ENCODE data around the gene RSU1.

RSU1 gene

DNA sequence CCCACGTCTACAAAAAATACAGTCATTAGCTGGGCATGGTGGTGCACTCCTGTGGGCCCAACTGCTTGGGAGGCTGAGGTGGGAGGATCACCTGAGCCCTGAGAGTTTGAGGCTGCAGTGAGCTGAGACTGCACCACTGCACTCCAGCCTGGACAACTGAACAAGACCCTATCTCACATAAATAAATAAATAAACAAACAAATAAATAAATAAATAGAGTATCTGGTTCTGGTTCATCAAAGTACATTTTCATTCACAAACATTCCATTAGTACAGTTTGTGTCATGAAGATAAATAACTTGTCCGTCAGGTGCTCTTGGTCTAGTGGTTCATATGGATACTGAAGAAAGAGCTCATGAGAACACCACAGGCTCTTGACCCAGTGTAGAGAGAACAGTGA lies 96.4 kb downstream of the RSU1 start:
- no peak for DNase-seq (ENCODE audit: low read depth, low spot score)
- Histone ChIP-seq H3K27ac (ENCODE audit: low read length) (no peak overlapping the region), H3K4me1 (ENCODE audit: control insufficient read depth, insufficient read depth, low read length) (no peaks in the 10 kb centered on the region), H3K36me3 (ENCODE audit: control insufficient read depth, insufficient read depth, low read length) (no peaks in the 10 kb centered on the region), H3K4me3 (ENCODE audit: low read length) (no peak overlapping the region), H3K9me3 (ENCODE audit: control insufficient read depth, insufficient read depth, low read length) (no peaks in the 10 kb centered on the region), H3K27me3 (ENCODE audit: control insufficient read depth, insufficient read depth, low read length) (no peaks in the 10 kb centered on the region)
- no CpG with 5 or more reads among the region's 2 CpGs for WGBS (ENCODE audit: insufficient coverage, insufficient read length)

DNA sequence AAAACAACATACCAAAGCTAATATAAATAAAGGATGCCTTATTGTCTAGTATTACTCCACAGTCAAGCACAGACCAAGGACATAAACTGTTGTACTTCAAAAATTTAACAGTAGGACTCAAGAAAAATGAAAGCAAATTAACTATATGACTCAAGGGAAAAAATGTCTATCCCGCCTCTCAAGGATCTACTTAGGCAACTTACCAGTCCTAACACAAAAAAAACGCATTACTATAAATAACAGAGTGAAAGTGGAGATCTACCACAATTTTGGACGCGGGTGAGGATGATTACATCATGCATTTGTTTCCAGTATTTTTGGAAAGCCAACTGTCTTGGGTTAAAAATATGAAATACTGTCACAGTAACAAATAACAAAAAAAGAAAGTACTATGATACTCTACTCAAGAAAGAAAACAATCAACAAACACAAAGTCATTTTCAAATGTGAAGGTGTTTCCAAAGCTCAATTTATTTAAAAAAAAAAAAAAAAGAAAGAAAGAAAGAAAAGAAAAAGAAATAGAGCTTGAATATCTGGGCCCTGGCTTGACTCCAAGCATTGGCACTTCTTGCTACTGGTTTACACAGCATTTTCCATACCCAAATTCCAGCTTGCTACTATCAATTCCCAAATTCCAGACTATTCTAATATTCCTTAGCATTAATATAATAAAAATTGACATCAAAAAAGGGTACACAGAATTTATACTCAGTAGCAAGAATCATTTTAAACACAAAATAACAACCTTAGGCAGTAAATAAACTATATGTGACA lies 99.4 kb downstream of the RSU1 start:
- no CpG with 5 or more reads among the region's 4 CpGs for WGBS (ENCODE audit: insufficient coverage, insufficient read length)
- H3K36me3 ChIP-seq (ENCODE audit: control insufficient read depth, insufficient read depth, low read length) = no peaks in the 10 kb centered on the region
- no peaks in the 10 kb centered on the region for H3K4me1 ChIP-seq (ENCODE audit: control insufficient read depth, insufficient read depth, low read length)
- no peaks in the 10 kb centered on the region; the same call in 1 of the 2 replicates for H3K9me3 ChIP-seq (ENCODE audit: control insufficient read depth, insufficient read depth, low read length)
- no peak for DNase-seq (ENCODE audit: low read depth, low spot score)
- H3K27me3 ChIP-seq (ENCODE audit: control insufficient read depth, insufficient read depth, low read length) = no peaks in the 10 kb centered on the region
- H3K27ac ChIP-seq (ENCODE audit: low read length) = no peak overlapping the region
- no peak overlapping the region for H3K4me3 ChIP-seq (ENCODE audit: low read length)

DNA sequence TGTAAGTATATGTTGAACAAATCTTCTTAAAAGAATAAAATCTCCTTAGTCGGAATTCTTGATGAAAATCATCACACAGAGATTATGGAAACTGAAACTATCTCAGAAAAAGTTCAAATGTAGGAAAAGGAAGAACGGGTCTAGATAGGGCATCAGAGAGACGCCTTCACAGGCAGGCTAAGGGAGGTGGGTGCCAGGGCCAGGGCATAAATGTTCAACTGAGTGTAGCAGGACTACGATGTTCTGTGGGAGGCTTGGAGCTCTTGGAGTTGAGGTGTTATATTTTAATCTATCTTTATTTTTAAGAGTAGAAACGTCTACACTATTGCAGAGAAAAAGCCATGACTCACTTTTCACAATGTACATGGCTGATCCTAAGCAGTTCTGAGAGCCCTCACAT lies 101.2 kb downstream of the RSU1 start:
- H3K27ac ChIP-seq (ENCODE audit: low read length) = no peak overlapping the region
- no peak overlapping the region for H3K4me3 ChIP-seq (ENCODE audit: low read length)
- H3K27me3 ChIP-seq (ENCODE audit: control insufficient read depth, insufficient read depth, low read length) = no peaks in the 10 kb centered on the region
- H3K36me3 ChIP-seq (ENCODE audit: control insufficient read depth, insufficient read depth, low read length) = no peaks in the 10 kb centered on the region
- H3K9me3 ChIP-seq (ENCODE audit: control insufficient read depth, insufficient read depth, low read length) = no peaks in the 10 kb centered on the region; the same call in 1 of the 2 replicates
- WGBS (ENCODE audit: insufficient coverage, insufficient read length) = no CpG with 5 or more reads among the region's 5 CpGs
- DNase-seq (ENCODE audit: low read depth, low spot score) = no peak
- no peaks in the 10 kb centered on the region for H3K4me1 ChIP-seq (ENCODE audit: control insufficient read depth, insufficient read depth, low read length)

DNA sequence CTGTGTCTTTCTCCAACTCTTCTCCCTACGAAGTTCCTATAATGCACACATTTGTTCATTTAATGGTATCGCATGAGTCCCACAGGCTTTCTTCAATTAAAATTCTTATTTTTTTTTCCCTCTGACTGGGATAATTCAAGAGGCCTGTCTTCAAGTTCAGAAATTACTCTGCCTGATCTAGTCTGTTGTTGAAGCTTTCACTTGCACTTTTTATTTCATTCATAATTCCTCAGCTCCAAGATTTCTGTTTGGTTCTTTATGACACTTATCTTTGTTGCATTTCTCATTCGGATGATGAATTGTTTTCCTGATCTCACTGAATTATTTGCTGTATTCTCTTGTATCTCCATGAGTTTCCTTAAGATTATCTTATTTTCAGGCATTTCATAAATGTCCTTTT lies 103.9 kb downstream of the RSU1 start:
- no peak for DNase-seq (ENCODE audit: low read depth, low spot score)
- H3K9me3 ChIP-seq (ENCODE audit: control insufficient read depth, insufficient read depth, low read length) = no peaks in the 10 kb centered on the region; the same call in 1 of the 2 replicates

DNA sequence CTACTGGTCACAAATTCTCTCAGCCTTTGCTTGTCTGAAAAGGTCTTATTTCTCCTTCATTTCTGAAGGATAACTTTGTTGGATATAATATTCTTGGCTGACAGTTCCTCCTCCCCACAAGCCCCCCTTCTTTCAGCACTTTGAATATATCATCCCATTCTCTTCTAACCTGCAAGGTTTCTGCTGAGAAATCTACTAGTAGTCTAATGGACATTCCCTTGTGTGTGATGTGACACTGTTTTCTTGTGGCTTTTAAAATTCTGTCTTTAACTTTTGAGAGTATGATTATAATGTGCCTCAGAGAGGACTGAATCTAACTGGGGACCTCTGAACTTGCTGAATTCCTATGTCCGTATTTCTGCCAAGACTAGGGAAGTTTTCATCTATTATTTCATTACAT lies 104.3 kb downstream of the RSU1 start:
- no peaks in the 10 kb centered on the region; the same call in 1 of the 2 replicates for H3K9me3 ChIP-seq (ENCODE audit: control insufficient read depth, insufficient read depth, low read length)
- no peaks in the 10 kb centered on the region for H3K4me1 ChIP-seq (ENCODE audit: control insufficient read depth, insufficient read depth, low read length)
- DNase-seq (ENCODE audit: low read depth, low spot score) = no peak
- H3K27me3 ChIP-seq (ENCODE audit: control insufficient read depth, insufficient read depth, low read length) = no peaks in the 10 kb centered on the region
- no CpG with 5 or more reads among the region's 1 CpG for WGBS (ENCODE audit: insufficient coverage, insufficient read length)
- H3K27ac ChIP-seq (ENCODE audit: low read length) = no peak overlapping the region
- H3K36me3 ChIP-seq (ENCODE audit: control insufficient read depth, insufficient read depth, low read length) = no peaks in the 10 kb centered on the region
- no peak overlapping the region for H3K4me3 ChIP-seq (ENCODE audit: low read length)

More for the DNA sequence above, 103.9 kb downstream of the RSU1 start:
- Histone ChIP-seq H3K4me1 (ENCODE audit: control insufficient read depth, insufficient read depth, low read length) (no peaks in the 10 kb centered on the region), H3K36me3 (ENCODE audit: control insufficient read depth, insufficient read depth, low read length) (no peaks in the 10 kb centered on the region), H3K4me3 (ENCODE audit: low read length) (no peak overlapping the region), H3K27ac (ENCODE audit: low read length) (no peak overlapping the region), H3K27me3 (ENCODE audit: control insufficient read depth, insufficient read depth, low read length) (no peaks in the 10 kb centered on the region)
- no CpG with 5 or more reads among the region's 3 CpGs for WGBS (ENCODE audit: insufficient coverage, insufficient read length)

DNA sequence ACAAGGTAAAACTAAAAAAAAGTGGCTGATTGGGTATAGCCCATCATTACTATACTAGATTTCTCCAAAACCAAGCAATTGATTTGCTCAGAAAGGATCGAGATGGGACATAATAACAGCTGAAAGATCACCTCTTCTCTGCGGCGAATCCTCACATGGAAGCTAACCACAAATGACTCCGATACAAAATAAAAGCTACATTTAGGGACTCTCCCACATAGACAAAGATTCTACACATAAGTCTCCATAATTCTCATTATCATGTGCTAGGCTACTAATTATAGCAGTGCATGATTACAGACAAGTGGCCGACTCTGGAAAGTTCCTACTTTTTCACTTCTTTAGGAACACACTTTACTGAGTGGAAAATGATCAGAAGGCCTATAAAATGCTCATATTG lies 116.9 kb downstream of the RSU1 start:
- no CpG with 5 or more reads among the region's 5 CpGs for WGBS (ENCODE audit: insufficient coverage, insufficient read length)
- DNase-seq (ENCODE audit: low read depth, low spot score) = no peak

DNA sequence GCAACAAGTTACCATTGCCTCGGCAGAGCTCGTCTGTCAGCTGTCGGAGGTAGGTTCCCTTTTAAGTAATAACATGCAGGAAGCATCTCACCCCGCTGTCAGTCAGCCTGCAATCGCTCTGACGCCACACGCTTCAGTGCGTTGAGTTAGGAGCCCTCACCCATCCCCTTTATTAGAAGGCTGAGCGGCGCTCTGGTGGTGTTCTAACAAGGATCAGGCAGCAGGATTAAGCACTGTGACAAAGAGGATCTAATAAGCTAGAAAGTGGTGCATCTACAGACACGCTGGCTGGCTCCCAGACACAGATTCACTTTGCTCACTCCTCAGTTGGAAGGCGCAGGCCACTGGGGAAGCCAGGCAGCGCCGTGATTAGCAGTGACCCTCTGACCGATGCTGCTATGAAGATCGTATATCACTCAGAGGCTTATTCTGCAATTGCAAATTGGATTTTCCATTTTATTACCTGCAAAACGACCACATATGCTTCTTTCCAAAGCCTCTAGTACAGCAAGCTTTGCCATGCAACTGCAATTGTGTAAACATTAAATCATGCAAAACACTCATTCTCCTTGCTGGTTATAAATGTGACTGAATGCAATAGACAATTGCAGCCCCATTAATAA lies 117.7 kb downstream of the RSU1 start:
- DNase-seq (ENCODE audit: low read depth, low spot score) = no peak
- no CpG with 5 or more reads among the region's 17 CpGs for WGBS (ENCODE audit: insufficient coverage, insufficient read length)
- no peaks in the 10 kb centered on the region for H3K9me3 ChIP-seq (ENCODE audit: control insufficient read depth, insufficient read depth, low read length)

More for the DNA sequence above, 116.9 kb downstream of the RSU1 start:
- H3K27me3 ChIP-seq (ENCODE audit: control insufficient read depth, insufficient read depth, low read length) = no peaks in the 10 kb centered on the region
- H3K36me3 ChIP-seq (ENCODE audit: control insufficient read depth, insufficient read depth, low read length) = no peaks in the 10 kb centered on the region
- no peaks in the 10 kb centered on the region for H3K4me1 ChIP-seq (ENCODE audit: control insufficient read depth, insufficient read depth, low read length)
- no peaks in the 10 kb centered on the region for H3K9me3 ChIP-seq (ENCODE audit: control insufficient read depth, insufficient read depth, low read length)
- no peak overlapping the region for H3K4me3 ChIP-seq (ENCODE audit: low read length)
- no peak overlapping the region for H3K27ac ChIP-seq (ENCODE audit: low read length)

DNA sequence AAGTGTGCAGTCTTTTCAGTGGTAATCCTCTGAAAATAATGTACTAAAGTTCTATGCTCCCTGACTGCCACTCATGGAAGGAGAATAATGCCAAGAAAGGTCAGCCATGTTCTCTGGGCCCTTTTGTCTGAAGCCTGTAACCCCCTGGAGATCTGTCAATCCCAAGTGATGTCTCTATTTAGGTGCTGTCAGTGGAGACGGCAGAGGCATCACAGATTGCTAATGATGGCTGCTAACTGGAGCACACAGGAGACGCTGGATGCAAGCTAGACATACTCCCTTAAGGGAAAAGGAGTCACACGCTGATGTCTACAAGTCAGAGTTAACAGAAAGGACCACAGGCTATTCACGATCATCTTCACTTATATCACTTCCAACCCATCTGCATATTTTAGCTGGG lies 118.8 kb downstream of the RSU1 start:
- Histone ChIP-seq H3K9me3 (ENCODE audit: control insufficient read depth, insufficient read depth, low read length) (no peaks in the 10 kb centered on the region), H3K4me3 (ENCODE audit: low read length) (no peak overlapping the region), H3K27me3 (ENCODE audit: control insufficient read depth, insufficient read depth, low read length) (no peaks in the 10 kb centered on the region), H3K36me3 (ENCODE audit: control insufficient read depth, insufficient read depth, low read length) (no peaks in the 10 kb centered on the region), H3K27ac (ENCODE audit: low read length) (no peak overlapping the region), H3K4me1 (ENCODE audit: control insufficient read depth, insufficient read depth, low read length) (no peaks in the 10 kb centered on the region)
- no peak for DNase-seq (ENCODE audit: low read depth, low spot score)
- no CpG with 5 or more reads among the region's 4 CpGs for WGBS (ENCODE audit: insufficient coverage, insufficient read length)

More for the DNA sequence above, 117.7 kb downstream of the RSU1 start:
- Histone ChIP-seq H3K4me3 (ENCODE audit: low read length) (no peak overlapping the region), H3K27me3 (ENCODE audit: control insufficient read depth, insufficient read depth, low read length) (no peaks in the 10 kb centered on the region), H3K27ac (ENCODE audit: low read length) (no peak overlapping the region), H3K36me3 (ENCODE audit: control insufficient read depth, insufficient read depth, low read length) (no peaks in the 10 kb centered on the region), H3K4me1 (ENCODE audit: control insufficient read depth, insufficient read depth, low read length) (no peaks in the 10 kb centered on the region)

DNA sequence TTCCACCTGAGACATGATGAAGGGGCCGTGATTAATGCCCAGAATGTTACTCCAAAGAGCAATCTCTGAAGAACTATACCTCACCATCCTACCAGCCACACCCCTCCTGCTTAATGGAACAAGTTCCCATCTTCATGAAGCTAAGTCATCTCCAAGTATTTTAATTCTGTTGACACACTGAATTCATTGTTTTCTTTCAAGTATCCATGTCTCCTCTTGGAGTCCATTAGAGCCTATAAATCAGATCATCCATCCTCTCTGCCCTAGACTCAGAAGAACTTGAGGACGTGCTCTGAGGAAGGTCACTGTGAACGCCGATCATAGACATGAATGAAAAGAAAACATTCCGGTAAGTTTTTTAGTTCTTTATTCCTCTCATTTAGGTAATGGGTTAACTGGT lies 126.8 kb downstream of the RSU1 start:
- H3K4me3 ChIP-seq (ENCODE audit: low read length) = no peak overlapping the region
- no CpG with 5 or more reads among the region's 5 CpGs for WGBS (ENCODE audit: insufficient coverage, insufficient read length)
- H3K9me3 ChIP-seq (ENCODE audit: control insufficient read depth, insufficient read depth, low read length) = no peaks in the 10 kb centered on the region
- H3K36me3 ChIP-seq (ENCODE audit: control insufficient read depth, insufficient read depth, low read length) = no peaks in the 10 kb centered on the region
- H3K27me3 ChIP-seq (ENCODE audit: control insufficient read depth, insufficient read depth, low read length) = no peaks in the 10 kb centered on the region
- no peaks in the 10 kb centered on the region for H3K4me1 ChIP-seq (ENCODE audit: control insufficient read depth, insufficient read depth, low read length)
- DNase-seq (ENCODE audit: low read depth, low spot score) = no peak
- H3K27ac ChIP-seq (ENCODE audit: low read length) = no peak overlapping the region

DNA sequence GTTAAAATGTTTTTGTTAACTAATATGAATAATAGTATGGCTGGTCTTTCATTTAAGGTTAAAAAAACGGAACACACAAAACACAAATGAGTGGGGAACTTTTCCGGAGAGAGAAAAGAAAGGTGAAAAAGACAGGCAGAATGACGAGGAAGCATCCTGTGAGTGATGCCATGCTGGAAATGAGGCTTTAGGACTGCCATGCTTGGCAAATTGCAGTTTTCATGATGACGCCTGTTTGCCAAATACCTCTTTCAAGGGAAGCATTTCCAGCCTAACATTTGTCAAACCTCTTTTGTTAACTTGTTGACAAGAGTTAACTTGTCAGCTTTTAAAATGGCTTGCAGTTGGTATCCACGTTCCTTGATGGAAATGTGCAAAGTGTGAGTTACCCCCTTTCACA lies 127.5 kb downstream of the RSU1 start:
- no peak overlapping the region for H3K4me3 ChIP-seq (ENCODE audit: low read length)
- no CpG with 5 or more reads among the region's 5 CpGs for WGBS (ENCODE audit: insufficient coverage, insufficient read length)
- DNase-seq (ENCODE audit: low read depth, low spot score) = no peak
- no peaks in the 10 kb centered on the region for H3K27me3 ChIP-seq (ENCODE audit: control insufficient read depth, insufficient read depth, low read length)
- H3K4me1 ChIP-seq (ENCODE audit: control insufficient read depth, insufficient read depth, low read length) = no peaks in the 10 kb centered on the region
- H3K36me3 ChIP-seq (ENCODE audit: control insufficient read depth, insufficient read depth, low read length) = no peaks in the 10 kb centered on the region
- no peak overlapping the region for H3K27ac ChIP-seq (ENCODE audit: low read length)
- H3K9me3 ChIP-seq (ENCODE audit: control insufficient read depth, insufficient read depth, low read length) = no peaks in the 10 kb centered on the region

DNA sequence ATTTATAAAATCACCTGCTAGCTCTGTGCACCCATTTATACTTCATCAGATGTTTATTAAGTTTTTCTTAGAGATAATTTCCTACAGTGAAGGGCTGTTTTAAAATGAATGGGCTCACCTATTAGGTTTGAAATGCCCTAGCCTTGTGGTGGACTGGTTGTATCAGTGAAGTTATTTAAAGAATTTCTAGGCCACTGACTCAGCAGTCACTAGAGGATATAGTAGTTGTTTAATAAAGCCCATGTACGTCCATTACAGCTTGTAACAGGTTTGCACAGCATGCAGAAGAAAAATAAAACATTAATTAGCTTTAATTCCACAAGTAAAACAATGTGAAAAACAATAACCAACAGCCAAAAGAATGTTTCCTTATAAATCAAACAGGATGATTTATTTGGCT lies 128.0 kb downstream of the RSU1 start:
- Histone ChIP-seq H3K4me1 (ENCODE audit: control insufficient read depth, insufficient read depth, low read length) (no peaks in the 10 kb centered on the region), H3K27me3 (ENCODE audit: control insufficient read depth, insufficient read depth, low read length) (no peaks in the 10 kb centered on the region), H3K36me3 (ENCODE audit: control insufficient read depth, insufficient read depth, low read length) (no peaks in the 10 kb centered on the region), H3K27ac (ENCODE audit: low read length) (no peak overlapping the region), H3K4me3 (ENCODE audit: low read length) (no peak overlapping the region), H3K9me3 (ENCODE audit: control insufficient read depth, insufficient read depth, low read length) (no peaks in the 10 kb centered on the region)
- WGBS (ENCODE audit: insufficient coverage, insufficient read length) = no CpG with 5 or more reads among the region's 1 CpG
- DNase-seq (ENCODE audit: low read depth, low spot score) = no peak

Data from iPS DF 6.9 (cell line).